Loucy (cell line): Measurements from ENCODE around the gene DUSP16.

Experiments
- H2AFZ ChIP-seq: fragments of 200-600 bp; sonication (generic); 2 replicates; pipeline ENCODE4 v1.6.0; 2016; ENCODE audit warnings: antibody characterized with exemption, mild to moderate bottlenecking, low read length, moderate library complexity
- H3F3A ChIP-seq: fragments of 200-600 bp; 2 replicates; pipeline ENCODE4 v1.6.0; 2016; ENCODE audit warnings: antibody characterized with exemption, low read depth, mild to moderate bottlenecking
- H3K27me3 ChIP-seq: fragments of 200-600 bp; sonication (generic); 2 replicates; pipeline ENCODE4 v1.6.1; 2014; ENCODE audit warnings: low read length, mild to moderate bottlenecking; ENCODE audit not compliant: insufficient read depth, poor library complexity, severe bottlenecking
- H3K36me3 ChIP-seq: fragments of 200-600 bp; sonication (generic); 2 replicates; pipeline ENCODE4 v1.6.1; 2016; ENCODE audit warnings: low read length; ENCODE audit not compliant: insufficient read depth
- H3K4me1 ChIP-seq: fragments of 200-600 bp; sonication (generic); 2 replicates; pipeline ENCODE4 v1.5.1; 2014; ENCODE audit warnings: low read length, mild to moderate bottlenecking; ENCODE audit not compliant: insufficient read depth, poor library complexity, severe bottlenecking
- H3K4me2 ChIP-seq: fragments of 200-600 bp; sonication (generic); 2 replicates; pipeline ENCODE4 v1.6.0; 2014; ENCODE audit warnings: antibody characterized with exemption, low read length, low read depth, mild to moderate bottlenecking; ENCODE audit not compliant: poor library complexity, severe bottlenecking
- H3K4me3 ChIP-seq: fragments of 200-600 bp; sonication (generic); 2 replicates; pipeline ENCODE4 v1.5.1; 2014; ENCODE audit warnings: low read length, mild to moderate bottlenecking, mixed read lengths; ENCODE audit not compliant: poor library complexity, severe bottlenecking
- H3K79me2 ChIP-seq: fragments of 200-600 bp; sonication (generic); 2 replicates; pipeline ENCODE4 v1.6.1; 2014; ENCODE audit warnings: low read length; ENCODE audit not compliant: insufficient read depth
- H3K9ac ChIP-seq: fragments of 200-600 bp; sonication (generic); 2 replicates; pipeline ENCODE4 v1.6.0; 2014; ENCODE audit warnings: mild to moderate bottlenecking, low read depth, low read length, moderate library complexity; ENCODE audit not compliant: poor library complexity, severe bottlenecking
- H3K9me2 ChIP-seq: fragments of 200-600 bp; sonication (generic); replicated peaks from 2 replicates; pipeline ENCODE4 v1.6.1; 2016; ENCODE audit warnings: low read depth, low read length, mixed read lengths
- H3K9me3 ChIP-seq: fragments of 200-600 bp; sonication (generic); 2 replicates; pipeline ENCODE4 v1.6.1; 2014; ENCODE audit warnings: mild to moderate bottlenecking, antibody characterized with exemption, low read length, low read depth; ENCODE audit not compliant: insufficient read depth
- H4K20me1 ChIP-seq: fragments of 200-600 bp; sonication (generic); 2 replicates; pipeline ENCODE4 v1.6.0; 2014; ENCODE audit warnings: antibody characterized with exemption, low read length, mild to moderate bottlenecking; ENCODE audit not compliant: insufficient read depth, poor library complexity, severe bottlenecking
- CTCF ChIP-seq: fragments of 200-600 bp; sonication (generic); conservative IDR thresholded peaks from 2 replicates; pipeline ENCODE4 v1.5.1; 2014; ENCODE audit warnings: mild to moderate bottlenecking, antibody characterized with exemption, low read length
- EZH2phosphoT487 ChIP-seq: fragments of 200-600 bp; IDR thresholded peaks from 2 replicates; pipeline ENCODE4 v1.6.1; 2018; ENCODE audit warnings: antibody characterized with exemption, mild to moderate bottlenecking, moderate library complexity, borderline replicate concordance

DUSP16 gene

GRCh38 chr12:12486661-12487240, 75.9 kb downstream of the DUSP16 start:
- no peaks in the 10 kb centered on the region for H3K9me3 ChIP-seq
- H3K79me2 ChIP-seq = no peaks in the 10 kb centered on the region
- H3K4me1 ChIP-seq = peaks cover 6% of the 10 kb centered on the region
- no peaks in the 10 kb centered on the region for H3K9me2 ChIP-seq
- TF ChIP-seq CTCF = no peak
- TF ChIP-seq EZH2phosphoT487 = no peak
- no peak overlapping the region for H3K4me2 ChIP-seq
- H3K4me3 ChIP-seq = no peak overlapping the region
- no peaks in the 10 kb centered on the region for H3F3A ChIP-seq
- no peaks in the 10 kb centered on the region for H4K20me1 ChIP-seq
- H3K36me3 ChIP-seq = no peaks in the 10 kb centered on the region
- no peak overlapping the region for H2AFZ ChIP-seq
- H3K9ac ChIP-seq = no peak overlapping the region
- H3K27me3 ChIP-seq = no peaks in the 10 kb centered on the region

GRCh38 chr12:12483438-12483837, 79.2 kb downstream of the DUSP16 start:
- Histone ChIP-seq H4K20me1 (no peaks in the 10 kb centered on the region), H3K4me3 (no peak overlapping the region), H3K36me3 (no peaks in the 10 kb centered on the region), H3F3A (no peaks in the 10 kb centered on the region), H3K9me2 (no peaks in the 10 kb centered on the region), H3K9ac (no peak overlapping the region), H3K9me3 (no peaks in the 10 kb centered on the region), H3K79me2 (no peaks in the 10 kb centered on the region), H2AFZ (no peak overlapping the region), H3K4me1 (peaks cover 10% of the 10 kb centered on the region), H3K4me2 (no peak overlapping the region), H3K27me3 (no peaks in the 10 kb centered on the region)
- TF ChIP-seq CTCF (no peak), EZH2phosphoT487 (no peak)

GRCh38 chr12:12482959-12483358, 79.7 kb downstream of the DUSP16 start:
- no peaks in the 10 kb centered on the region for H4K20me1 ChIP-seq
- H3K4me3 ChIP-seq = no peak overlapping the region
- no peak overlapping the region for H3K9ac ChIP-seq
- no peak overlapping the region for H2AFZ ChIP-seq
- H3F3A ChIP-seq = no peaks in the 10 kb centered on the region
- H3K79me2 ChIP-seq = no peaks in the 10 kb centered on the region
- no peaks in the 10 kb centered on the region for H3K9me2 ChIP-seq
- H3K9me3 ChIP-seq = no peaks in the 10 kb centered on the region
- no peaks in the 10 kb centered on the region for H3K36me3 ChIP-seq
- no peak for TF ChIP-seq CTCF
- TF ChIP-seq EZH2phosphoT487 = no peak
- H3K4me2 ChIP-seq = no peak overlapping the region
- no peaks in the 10 kb centered on the region for H3K27me3 ChIP-seq
- H3K4me1 ChIP-seq = peaks cover 10% of the 10 kb centered on the region
